HCT116 (cell line): ENCODE measurements around the gene NNAT.

Experiments used
- ELF1 ChIP-seq: IDR thresholded peaks from 2 replicates; pipeline ENCODE4 v1.6.1; 2012; ENCODE audit warnings: low read depth, borderline replicate concordance
- EZH2 ChIP-seq: fragments of 200-600 bp; sonication (generic); IDR thresholded peaks from 2 replicates; pipeline ENCODE4 v1.6.1; 2017; ENCODE audit warnings: antibody characterized with exemption, mixed run types
- EZH2phosphoT487 ChIP-seq: fragments of 200-600 bp; IDR thresholded peaks from 2 replicates; pipeline ENCODE4 v1.6.1; 2018; ENCODE audit warnings: antibody characterized with exemption, borderline replicate concordance
- JUND ChIP-seq: IDR thresholded peaks from 2 replicates; pipeline ENCODE4 v1.6.1; 2012
- POLR2A ChIP-seq: IDR thresholded peaks from 2 replicates; pipeline ENCODE4 v1.7.0; 2011; ENCODE audit warnings: borderline replicate concordance; ENCODE audit not compliant: insufficient read depth, insufficient read length; ENCODE audit errors: extremely low read depth
- POLR2AphosphoS5 ChIP-seq: IDR thresholded peaks from 2 replicates; pipeline ENCODE4 v1.6.1; 2011; ENCODE audit warnings: mild to moderate bottlenecking, low read depth, low read length, moderate library complexity
- RAD21 ChIP-seq: IDR thresholded peaks from 2 replicates; pipeline ENCODE4 v1.6.1; 2012; ENCODE audit warnings: low read depth, mild to moderate bottlenecking
- SIN3A ChIP-seq: IDR thresholded peaks from 2 replicates; pipeline ENCODE4 v1.6.1; 2012; ENCODE audit warnings: low read depth
- SP1 ChIP-seq: IDR thresholded peaks from 2 replicates; pipeline ENCODE4 v1.6.1; 2012; ENCODE audit warnings: low read depth
- ZNF274 ChIP-seq: fragments of 200-500 bp; sonication (Bioruptor generic); IDR thresholded peaks from 2 replicates; pipeline ENCODE4 v1.6.1; 2014; ENCODE audit warnings: mild to moderate bottlenecking, low read depth, low read length, inconsistent platforms
- TF ChIP-seq, protein P1 (sequence below), 3 experiments: fragments of 200-600 bp in 1 of 3; sonication (generic) in 1 of 3; IDR thresholded peaks in 2 of 3; conservative IDR thresholded peaks in 1 of 3; 2 replicates each; pipeline ENCODE4 v1.5.1; 2012 to 2017; ENCODE audit warnings: low read depth in 2 of 3, low read length in 2 of 3, antibody characterized with exemption in 1 of 3, borderline replicate concordance in 1 of 3, control low read depth in 1 of 3, mild to moderate bottlenecking in 1 of 3, mixed read lengths in 1 of 3, mixed run types in 1 of 3, moderate library complexity in 1 of 3; ENCODE audit not compliant: insufficient read depth in 1 of 3
- TF ChIP-seq, protein P2 (sequence below): IDR thresholded peaks from 2 replicates; pipeline ENCODE4 v1.6.1; 2012; ENCODE audit warnings: low read depth
- TF ChIP-seq, protein P3 (sequence below): IDR thresholded peaks from 2 replicates; pipeline ENCODE4 v1.6.1; 2012

DNA sequence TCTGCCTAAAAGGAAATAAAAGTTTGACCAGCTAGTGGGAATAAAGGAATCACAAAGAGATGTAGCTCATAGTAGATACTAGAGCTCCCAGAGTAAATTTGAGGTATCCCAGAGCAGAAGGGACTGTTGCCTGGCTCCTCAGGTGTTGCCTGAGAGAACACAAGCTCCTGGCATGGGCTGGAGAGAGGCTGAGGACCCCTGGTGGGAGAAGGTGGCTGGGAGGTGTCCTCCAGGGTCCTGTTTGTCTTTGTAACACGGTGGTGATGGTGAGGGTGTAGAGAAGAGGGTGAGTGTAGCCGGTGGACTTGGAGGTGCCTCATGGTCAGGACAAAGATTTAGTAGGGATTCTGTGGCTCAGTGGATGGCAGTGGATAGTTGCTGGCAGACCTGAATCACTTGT is 28.1 kb upstream of the NNAT start:
- TF ChIP-seq JUND (no peak), SP1 (no peak), SIN3A (no peak), POLR2A (no peak), EZH2phosphoT487 (no peak), ZNF274 (no peak), ELF1 (no peak), POLR2AphosphoS5 (no peak), EZH2 (no peak), RAD21 (no peak)
- TF ChIP-seq, protein P1, sequence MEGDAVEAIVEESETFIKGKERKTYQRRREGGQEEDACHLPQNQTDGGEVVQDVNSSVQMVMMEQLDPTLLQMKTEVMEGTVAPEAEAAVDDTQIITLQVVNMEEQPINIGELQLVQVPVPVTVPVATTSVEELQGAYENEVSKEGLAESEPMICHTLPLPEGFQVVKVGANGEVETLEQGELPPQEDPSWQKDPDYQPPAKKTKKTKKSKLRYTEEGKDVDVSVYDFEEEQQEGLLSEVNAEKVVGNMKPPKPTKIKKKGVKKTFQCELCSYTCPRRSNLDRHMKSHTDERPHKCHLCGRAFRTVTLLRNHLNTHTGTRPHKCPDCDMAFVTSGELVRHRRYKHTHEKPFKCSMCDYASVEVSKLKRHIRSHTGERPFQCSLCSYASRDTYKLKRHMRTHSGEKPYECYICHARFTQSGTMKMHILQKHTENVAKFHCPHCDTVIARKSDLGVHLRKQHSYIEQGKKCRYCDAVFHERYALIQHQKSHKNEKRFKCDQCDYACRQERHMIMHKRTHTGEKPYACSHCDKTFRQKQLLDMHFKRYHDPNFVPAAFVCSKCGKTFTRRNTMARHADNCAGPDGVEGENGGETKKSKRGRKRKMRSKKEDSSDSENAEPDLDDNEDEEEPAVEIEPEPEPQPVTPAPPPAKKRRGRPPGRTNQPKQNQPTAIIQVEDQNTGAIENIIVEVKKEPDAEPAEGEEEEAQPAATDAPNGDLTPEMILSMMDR (IDR thresholded peaks at IDR 0.05 in 2 of 3, conservative IDR thresholded peaks at IDR 0.05 in 1 of 3; ENCODE audit: borderline replicate concordance in 1 of 3, insufficient read depth in 1 of 3, low read depth in 2 of 3, low read length in 2 of 3), result no peak
- TF ChIP-seq, protein P2, sequence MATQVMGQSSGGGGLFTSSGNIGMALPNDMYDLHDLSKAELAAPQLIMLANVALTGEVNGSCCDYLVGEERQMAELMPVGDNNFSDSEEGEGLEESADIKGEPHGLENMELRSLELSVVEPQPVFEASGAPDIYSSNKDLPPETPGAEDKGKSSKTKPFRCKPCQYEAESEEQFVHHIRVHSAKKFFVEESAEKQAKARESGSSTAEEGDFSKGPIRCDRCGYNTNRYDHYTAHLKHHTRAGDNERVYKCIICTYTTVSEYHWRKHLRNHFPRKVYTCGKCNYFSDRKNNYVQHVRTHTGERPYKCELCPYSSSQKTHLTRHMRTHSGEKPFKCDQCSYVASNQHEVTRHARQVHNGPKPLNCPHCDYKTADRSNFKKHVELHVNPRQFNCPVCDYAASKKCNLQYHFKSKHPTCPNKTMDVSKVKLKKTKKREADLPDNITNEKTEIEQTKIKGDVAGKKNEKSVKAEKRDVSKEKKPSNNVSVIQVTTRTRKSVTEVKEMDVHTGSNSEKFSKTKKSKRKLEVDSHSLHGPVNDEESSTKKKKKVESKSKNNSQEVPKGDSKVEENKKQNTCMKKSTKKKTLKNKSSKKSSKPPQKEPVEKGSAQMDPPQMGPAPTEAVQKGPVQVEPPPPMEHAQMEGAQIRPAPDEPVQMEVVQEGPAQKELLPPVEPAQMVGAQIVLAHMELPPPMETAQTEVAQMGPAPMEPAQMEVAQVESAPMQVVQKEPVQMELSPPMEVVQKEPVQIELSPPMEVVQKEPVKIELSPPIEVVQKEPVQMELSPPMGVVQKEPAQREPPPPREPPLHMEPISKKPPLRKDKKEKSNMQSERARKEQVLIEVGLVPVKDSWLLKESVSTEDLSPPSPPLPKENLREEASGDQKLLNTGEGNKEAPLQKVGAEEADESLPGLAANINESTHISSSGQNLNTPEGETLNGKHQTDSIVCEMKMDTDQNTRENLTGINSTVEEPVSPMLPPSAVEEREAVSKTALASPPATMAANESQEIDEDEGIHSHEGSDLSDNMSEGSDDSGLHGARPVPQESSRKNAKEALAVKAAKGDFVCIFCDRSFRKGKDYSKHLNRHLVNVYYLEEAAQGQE, result no peak
- TF ChIP-seq, protein P3, sequence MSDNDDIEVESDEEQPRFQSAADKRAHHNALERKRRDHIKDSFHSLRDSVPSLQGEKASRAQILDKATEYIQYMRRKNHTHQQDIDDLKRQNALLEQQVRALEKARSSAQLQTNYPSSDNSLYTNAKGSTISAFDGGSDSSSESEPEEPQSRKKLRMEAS, result no peak
